Metanephros (tissue), 1 donor: Measurements from ENCODE around the gene OAS2. TPM values are rescaled to one million over a fixed set of nuclear protein-coding genes. Genes with fewer than 3 reads are reported as not detected.

ENCODE experiments used
- total RNA-seq: library from RNA; depleted of rRNA; stranded (reverse); fragments of >200 nt; gene quantifications from one replicate; pipeline ENCODE4 v1.2.3, GENCODE V29; 2014

Gene OAS2
- 5.3 TPM for total RNA-seq

DNA sequence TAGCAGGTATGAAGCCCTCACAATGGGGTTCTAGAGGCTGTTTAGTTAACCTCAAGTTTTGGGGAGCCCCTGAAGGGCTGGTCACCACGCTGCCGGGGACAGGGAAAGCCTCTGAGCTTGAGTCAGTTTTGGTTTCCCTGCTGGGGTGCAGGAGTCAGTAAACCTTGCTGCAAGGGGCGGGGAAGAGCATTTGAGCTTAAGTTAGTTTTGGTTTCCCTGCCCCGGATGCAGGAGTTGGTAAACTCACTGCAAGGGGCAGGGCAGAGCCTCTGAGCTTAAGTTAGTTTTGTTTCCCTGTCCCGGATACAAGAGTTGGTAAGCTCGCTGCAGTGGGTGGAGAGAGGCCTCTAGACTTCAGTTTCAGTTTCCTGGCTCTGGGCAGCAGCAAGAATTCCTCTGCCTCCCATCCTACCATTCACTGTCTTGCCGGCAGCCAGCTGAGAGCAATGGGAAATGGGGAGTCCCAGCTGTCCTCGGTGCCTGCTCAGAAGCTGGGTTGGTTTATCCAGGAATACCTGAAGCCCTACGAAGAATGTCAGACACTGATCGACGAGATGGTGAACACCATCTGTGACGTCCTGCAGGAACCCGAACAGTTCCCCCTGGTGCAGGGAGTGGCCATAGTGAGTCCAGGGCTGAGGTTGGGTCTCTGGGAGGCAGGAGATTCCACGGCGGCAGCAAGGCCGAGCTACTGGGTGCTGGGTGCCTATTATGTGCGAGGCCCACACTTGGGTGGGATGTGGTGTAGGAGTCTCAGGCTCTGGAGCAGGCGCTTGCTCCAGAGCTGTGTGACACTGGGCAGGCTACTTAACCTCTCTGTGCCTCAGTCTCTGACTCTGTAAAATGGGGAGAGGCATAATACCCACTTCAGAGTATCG is at the start of gene OAS2:
Gene OAS2 (plus strand): TSS at position 357 of the 878 bp plus-strand sequence. CDS start 90 bp downstream, at position 447.

GRCh38 chr12:112937741-112938719 is 40.3 kb upstream of the OAS2 start, which contains the start of gene OAS3:
Gene OAS3, plus strand, starts transcription at chr12:112938474. Its CDS starts 57 bp downstream, at chr12:112938531.

DNA sequence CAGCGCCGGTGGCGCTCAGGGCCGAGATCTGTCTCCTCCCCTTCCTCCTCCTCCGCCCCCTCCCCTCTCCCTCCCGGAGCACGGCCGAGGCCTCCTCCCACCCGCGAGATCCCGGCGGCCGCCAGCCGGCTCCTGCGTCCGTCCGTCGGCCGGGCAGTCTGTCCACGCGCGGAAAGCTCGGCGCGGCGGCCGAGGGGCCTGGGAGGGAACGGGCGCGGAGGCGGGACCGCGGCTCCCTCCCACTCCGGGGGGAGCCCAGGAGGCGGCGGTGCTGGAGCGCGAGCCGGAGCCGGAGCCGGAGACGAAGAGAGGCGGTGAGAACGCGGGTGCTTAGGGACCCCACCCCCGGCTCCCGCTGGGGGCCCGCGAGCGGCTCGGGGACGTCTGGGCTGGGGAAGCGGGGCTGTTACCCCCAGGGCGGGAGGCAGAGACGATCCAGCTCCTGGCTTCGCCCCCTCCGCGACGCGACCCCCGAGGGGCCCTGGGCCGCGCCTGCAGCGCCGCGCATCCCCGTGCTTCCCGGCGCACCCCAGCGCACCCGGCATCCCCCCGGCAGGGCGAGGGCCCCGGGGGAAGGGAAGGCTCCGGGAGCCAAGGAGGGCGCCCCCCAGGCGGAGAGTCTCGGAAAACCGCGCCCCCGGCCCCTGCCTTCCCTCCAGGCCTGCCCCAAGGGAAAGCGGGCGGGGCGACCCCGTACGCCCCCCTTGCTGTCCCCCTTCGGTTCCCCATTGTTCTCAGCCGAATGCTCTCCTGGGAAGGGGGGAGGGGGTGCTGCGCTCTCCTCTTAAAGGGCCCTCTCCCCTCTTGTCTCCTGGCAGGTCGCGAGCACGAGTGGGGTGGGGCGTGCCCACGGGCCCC is 78.5 kb downstream of the OAS2 start, which contains the start of gene DTX1:
Gene DTX1 (plus strand): TSS at position 100 of the 858 bp plus-strand sequence. CDS start 1,463 bp downstream, outside the sequence.

Other genes with a start within 250 kb of the OAS2 start
- gene RPH3A, start 186.8 kb upstream of the OAS2 start, total RNA-seq, result not detected
- gene OAS1, start 71.6 kb upstream of the OAS2 start, total RNA-seq, result 13.3 TPM
- 16.7 TPM for gene OAS3, start 40.0 kb upstream of the OAS2 start, total RNA-seq
- gene DTX1, start 78.2 kb downstream of the OAS2 start, total RNA-seq, result 20.1 TPM
- 15.1 TPM for gene RASAL1, start 157.2 kb downstream of the OAS2 start, total RNA-seq
- gene CFAP73, start 171.2 kb downstream of the OAS2 start, total RNA-seq, result 0.76 TPM
- gene DDX54, start 207.0 kb downstream of the OAS2 start, total RNA-seq, result 45.1 TPM
- 12.8 TPM for gene RITA1, start 207.2 kb downstream of the OAS2 start, total RNA-seq
- gene TPCN1, start 242.9 kb downstream of the OAS2 start, total RNA-seq, result 47.5 TPM